ENCODE data around the gene FPR3.
"Not testable (repeated sequence)": the region's sequence is repeated elsewhere in the genome, so short reads cannot be mapped to it uniquely, and the experiment has no call there.

- not testable (repeated sequence) for TF ChIP-seq CTCF (IDR thresholded peaks at IDR 0.05 in 8 of 11, conservative IDR thresholded peaks at IDR 0.05 in 3 of 11); POLR2AphosphoS5 (IDR thresholded peaks at IDR 0.05); POLR2A (IDR thresholded peaks at IDR 0.05)
These were observed 11.6 kb downstream of the FPR3 start for GRCh38 chr19:51806571-51806970.
